ENCODE data around the gene PRC1. TPM values are rescaled to one million over a fixed set of nuclear protein-coding genes. Genes with fewer than 3 reads are reported as not detected.

The PRC1 gene
- total and polyA plus RNA-seq, 2 of the 13 experiments (the other 11 are each of a cell fraction or from before 2014, with no cell fraction given) = 137 to 162 TPM

DNA sequence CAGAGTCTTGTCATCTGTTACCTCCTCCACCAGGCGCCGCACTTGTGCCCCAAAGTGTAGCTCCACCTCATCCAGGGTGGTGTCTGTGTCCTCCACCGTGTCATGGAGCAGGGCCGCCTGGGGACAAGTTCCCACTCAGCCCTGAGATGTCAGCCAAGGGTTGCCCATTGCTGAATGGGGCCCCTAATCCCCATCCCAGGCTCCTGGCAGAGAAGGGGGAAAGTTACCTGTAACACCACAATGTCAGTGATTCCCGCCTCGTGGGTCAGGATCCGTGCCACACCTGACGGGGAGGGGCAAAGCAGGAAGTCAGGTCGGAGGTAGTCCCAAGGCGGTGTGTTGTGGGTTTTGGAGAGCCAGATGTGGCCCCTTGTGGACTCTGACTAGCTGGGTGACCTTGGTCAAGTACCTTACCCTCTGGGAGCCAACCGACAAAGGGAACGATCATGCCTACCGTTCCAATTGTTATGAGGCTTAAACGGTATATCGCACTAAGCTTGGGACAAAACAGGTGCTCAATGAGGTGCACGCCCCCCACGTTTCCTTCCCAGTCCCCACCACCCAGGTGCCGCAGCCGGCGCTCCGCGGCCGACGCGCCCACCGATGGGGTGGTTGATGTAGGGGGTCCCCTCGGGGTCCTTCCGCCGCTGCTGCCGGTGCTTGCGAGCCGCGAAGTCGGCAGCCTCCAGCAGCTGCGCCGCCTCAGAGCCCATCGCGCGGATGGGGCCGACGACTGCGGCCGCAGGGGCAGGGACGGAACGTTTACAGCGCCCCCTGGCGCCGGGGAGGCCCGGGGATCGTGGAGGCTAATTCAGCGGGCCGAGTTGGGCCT is 62.3 kb downstream of the PRC1 start, which contains the start of gene HDDC3 (continued):
- TF ChIP-seq, protein P1, sequence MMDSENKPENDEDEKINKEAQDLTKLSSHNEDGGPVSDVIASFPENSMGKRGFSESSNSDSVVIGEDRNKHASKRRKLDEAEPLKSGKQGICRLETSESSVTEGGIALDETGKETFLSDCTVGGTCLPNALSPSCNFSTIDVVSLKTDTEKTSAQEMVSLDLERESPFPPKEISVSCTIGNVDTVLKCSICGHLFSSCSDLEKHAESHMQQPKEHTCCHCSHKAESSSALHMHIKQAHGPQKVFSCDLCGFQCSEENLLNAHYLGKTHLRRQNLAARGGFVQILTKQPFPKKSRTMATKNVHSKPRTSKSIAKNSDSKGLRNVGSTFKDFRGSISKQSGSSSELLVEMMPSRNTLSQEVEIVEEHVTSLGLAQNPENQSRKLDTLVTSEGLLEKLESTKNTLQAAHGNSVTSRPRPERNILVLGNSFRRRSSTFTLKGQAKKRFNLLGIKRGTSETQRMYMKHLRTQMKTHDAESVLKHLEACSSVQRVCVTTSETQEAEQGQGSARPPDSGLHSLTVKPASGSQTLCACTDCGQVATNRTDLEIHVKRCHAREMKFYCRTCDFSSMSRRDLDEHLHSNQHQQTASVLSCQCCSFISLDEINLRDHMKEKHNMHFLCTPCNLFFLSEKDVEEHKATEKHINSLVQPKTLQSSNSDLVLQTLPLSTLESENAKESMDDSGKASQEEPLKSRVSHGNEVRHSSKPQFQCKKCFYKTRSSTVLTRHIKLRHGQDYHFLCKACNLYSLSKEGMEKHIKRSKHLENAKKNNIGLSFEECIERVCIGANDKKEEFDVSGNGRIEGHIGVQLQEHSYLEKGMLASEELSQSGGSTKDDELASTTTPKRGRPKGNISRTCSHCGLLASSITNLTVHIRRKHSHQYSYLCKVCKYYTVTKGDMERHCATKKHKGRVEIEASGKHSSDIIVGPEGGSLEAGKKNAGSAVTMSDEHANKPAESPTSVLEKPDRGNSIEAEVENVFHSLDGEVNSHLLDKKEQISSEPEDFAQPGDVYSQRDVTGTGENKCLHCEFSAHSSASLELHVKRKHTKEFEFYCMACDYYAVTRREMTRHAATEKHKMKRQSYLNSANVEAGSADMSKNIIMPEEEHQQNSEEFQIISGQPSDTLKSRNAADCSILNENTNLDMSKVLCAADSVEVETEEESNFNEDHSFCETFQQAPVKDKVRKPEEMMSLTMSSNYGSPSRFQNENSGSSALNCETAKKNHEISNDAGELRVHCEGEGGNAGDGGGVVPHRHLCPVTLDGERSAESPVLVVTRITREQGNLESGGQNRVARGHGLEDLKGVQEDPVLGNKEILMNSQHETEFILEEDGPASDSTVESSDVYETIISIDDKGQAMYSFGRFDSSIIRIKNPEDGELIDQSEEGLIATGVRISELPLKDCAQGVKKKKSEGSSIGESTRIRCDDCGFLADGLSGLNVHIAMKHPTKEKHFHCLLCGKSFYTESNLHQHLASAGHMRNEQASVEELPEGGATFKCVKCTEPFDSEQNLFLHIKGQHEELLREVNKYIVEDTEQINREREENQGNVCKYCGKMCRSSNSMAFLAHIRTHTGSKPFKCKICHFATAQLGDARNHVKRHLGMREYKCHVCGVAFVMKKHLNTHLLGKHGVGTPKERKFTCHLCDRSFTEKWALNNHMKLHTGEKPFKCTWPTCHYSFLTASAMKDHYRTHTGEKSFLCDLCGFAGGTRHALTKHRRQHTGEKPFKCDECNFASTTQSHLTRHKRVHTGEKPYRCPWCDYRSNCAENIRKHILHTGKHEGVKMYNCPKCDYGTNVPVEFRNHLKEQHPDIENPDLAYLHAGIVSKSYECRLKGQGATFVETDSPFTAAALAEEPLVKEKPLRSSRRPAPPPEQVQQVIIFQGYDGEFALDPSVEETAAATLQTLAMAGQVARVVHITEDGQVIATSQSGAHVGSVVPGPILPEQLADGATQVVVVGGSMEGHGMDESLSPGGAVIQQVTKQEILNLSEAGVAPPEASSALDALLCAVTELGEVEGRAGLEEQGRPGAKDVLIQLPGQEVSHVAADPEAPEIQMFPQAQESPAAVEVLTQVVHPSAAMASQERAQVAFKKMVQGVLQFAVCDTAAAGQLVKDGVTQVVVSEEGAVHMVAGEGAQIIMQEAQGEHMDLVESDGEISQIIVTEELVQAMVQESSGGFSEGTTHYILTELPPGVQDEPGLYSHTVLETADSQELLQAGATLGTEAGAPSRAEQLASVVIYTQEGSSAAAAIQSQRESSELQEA (CRISPR knock-in tag; IDR thresholded peaks at IDR 0.05; ENCODE audit: not compliant biosample characterization) = peak; percentile 25
- TF ChIP-seq CREB1 (IDR thresholded peaks at IDR 0.05) (peak; percentile 46; the same call in 1 of the 2 replicates), CREB1 (CRISPR knock-in tag; IDR thresholded peaks at IDR 0.05) (no peak), CEBPB (IDR thresholded peaks at IDR 0.05; ENCODE audit: borderline replicate concordance, low read depth, low read length) (no peak), ZNF34 (CRISPR knock-in tag; IDR thresholded peaks at IDR 0.05; ENCODE audit: borderline replicate concordance) (no peak), ZSCAN29 (CRISPR knock-in tag; conservative IDR thresholded peaks at IDR 0.05) (no peak), ZBTB7B (CRISPR knock-in tag; IDR thresholded peaks at IDR 0.05) (peak; percentile 89; the same call in 1 of the 2 replicates), SRSF9 (IDR thresholded peaks at IDR 0.05; ENCODE audit: borderline replicate concordance, insufficient read depth, low read depth, low read length, poor library complexity, severe bottlenecking) (no peak), ZNF563 (CRISPR knock-in tag; IDR thresholded peaks at IDR 0.05) (peak; percentile 85), MED8 (CRISPR knock-in tag; IDR thresholded peaks at IDR 0.05; ENCODE audit: insufficient replicate concordance) (peak; percentile 86)
- TF ChIP-seq, protein P2, sequence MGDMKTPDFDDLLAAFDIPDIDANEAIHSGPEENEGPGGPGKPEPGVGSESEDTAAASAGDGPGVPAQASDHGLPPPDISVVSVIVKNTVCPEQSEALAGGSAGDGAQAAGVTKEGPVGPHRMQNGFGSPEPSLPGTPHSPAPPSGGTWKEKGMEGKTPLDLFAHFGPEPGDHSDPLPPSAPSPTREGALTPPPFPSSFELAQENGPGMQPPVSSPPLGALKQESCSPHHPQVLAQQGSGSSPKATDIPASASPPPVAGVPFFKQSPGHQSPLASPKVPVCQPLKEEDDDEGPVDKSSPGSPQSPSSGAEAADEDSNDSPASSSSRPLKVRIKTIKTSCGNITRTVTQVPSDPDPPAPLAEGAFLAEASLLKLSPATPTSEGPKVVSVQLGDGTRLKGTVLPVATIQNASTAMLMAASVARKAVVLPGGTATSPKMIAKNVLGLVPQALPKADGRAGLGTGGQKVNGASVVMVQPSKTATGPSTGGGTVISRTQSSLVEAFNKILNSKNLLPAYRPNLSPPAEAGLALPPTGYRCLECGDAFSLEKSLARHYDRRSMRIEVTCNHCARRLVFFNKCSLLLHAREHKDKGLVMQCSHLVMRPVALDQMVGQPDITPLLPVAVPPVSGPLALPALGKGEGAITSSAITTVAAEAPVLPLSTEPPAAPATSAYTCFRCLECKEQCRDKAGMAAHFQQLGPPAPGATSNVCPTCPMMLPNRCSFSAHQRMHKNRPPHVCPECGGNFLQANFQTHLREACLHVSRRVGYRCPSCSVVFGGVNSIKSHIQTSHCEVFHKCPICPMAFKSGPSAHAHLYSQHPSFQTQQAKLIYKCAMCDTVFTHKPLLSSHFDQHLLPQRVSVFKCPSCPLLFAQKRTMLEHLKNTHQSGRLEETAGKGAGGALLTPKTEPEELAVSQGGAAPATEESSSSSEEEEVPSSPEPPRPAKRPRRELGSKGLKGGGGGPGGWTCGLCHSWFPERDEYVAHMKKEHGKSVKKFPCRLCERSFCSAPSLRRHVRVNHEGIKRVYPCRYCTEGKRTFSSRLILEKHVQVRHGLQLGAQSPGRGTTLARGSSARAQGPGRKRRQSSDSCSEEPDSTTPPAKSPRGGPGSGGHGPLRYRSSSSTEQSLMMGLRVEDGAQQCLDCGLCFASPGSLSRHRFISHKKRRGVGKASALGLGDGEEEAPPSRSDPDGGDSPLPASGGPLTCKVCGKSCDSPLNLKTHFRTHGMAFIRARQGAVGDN (CRISPR knock-in tag; IDR thresholded peaks at IDR 0.05) = peak; percentile 92
- TF ChIP-seq, protein P3, sequence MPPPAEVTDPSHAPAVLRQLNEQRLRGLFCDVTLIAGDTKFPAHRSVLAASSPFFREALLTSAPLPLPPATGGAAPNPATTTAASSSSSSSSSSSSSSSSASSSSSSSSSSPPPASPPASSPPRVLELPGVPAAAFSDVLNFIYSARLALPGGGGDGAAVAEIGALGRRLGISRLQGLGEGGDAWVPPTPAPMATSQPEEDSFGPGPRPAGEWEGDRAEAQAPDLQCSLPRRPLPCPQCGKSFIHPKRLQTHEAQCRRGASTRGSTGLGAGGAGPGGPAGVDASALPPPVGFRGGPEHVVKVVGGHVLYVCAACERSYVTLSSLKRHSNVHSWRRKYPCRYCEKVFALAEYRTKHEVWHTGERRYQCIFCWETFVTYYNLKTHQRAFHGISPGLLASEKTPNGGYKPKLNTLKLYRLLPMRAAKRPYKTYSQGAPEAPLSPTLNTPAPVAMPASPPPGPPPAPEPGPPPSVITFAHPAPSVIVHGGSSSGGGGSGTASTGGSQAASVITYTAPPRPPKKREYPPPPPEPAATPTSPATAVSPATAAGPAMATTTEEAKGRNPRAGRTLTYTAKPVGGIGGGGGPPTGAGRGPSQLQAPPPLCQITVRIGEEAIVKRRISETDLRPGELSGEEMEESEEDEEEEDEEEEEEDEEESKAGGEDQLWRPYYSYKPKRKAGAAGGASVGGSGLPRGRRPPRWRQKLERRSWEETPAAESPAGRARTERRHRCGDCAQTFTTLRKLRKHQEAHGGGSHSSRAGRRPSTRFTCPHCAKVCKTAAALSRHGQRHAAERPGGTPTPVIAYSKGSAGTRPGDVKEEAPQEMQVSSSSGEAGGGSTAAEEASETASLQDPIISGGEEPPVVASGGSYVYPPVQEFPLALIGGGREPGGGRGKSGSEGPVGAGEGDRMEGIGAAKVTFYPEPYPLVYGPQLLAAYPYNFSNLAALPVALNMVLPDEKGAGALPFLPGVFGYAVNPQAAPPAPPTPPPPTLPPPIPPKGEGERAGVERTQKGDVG (CRISPR knock-in tag; IDR thresholded peaks at IDR 0.05; ENCODE audit: borderline replicate concordance) = peak; percentile 57

Data from HepG2 (cell line).